GM23338 (cell line): ENCODE data around the gene ZBTB46. TPM values are rescaled to one million over a fixed set of nuclear protein-coding genes. Genes with fewer than 3 reads are reported as not detected.

Source experiments
- ATAC-seq: fragments of 200-7000 bp; cut with Tn5 transposase; 3 replicates; pipeline ENCODE4 v1.9.1; 2020
- DNase-seq: peaks from one replicate; pipeline ENCODE4 v3.0.0-alpha.2; 2015; ENCODE audit warnings: low spot score
- H2AFZ ChIP-seq: fragments of 200-600 bp; sonication (generic); 2 replicates; pipeline ENCODE4 v1.8.0; 2016; ENCODE audit warnings: antibody characterized with exemption, mild to moderate bottlenecking, moderate library complexity
- H3F3A ChIP-seq: fragments of 200-600 bp; sonication (generic); replicated peaks from 2 replicates; pipeline ENCODE4 v1.8.0; 2017; ENCODE audit warnings: antibody characterized with exemption, mixed run types, low read depth
- H3K27ac ChIP-seq: fragments of 200-600 bp; sonication (generic); 2 replicates; pipeline ENCODE4 v1.6.1; 2016; ENCODE audit warnings: low read depth
- H3K27me3 ChIP-seq: fragments of 200-600 bp; sonication (generic); 2 replicates; pipeline ENCODE4 v1.8.0; 2016; ENCODE audit warnings: mild to moderate bottlenecking, mixed run types, moderate library complexity; ENCODE audit not compliant: insufficient read depth
- H3K36me3 ChIP-seq: fragments of 200-600 bp; sonication (generic); 2 replicates; pipeline ENCODE4 v1.8.0; 2016; ENCODE audit warnings: mild to moderate bottlenecking; ENCODE audit not compliant: insufficient read depth
- H3K4me1 ChIP-seq: fragments of 200-600 bp; sonication (generic); 2 replicates; pipeline ENCODE4 v1.8.0; 2016; ENCODE audit warnings: mild to moderate bottlenecking, moderate library complexity; ENCODE audit not compliant: insufficient read depth
- H3K4me2 ChIP-seq: fragments of 200-600 bp; sonication (generic); 2 replicates; pipeline ENCODE4 v1.7.1; 2017; ENCODE audit warnings: mixed run types
- H3K4me3 ChIP-seq: fragments of 200-600 bp; sonication (generic); 2 replicates; pipeline ENCODE4 v1.6.1; 2016; ENCODE audit warnings: mixed run types
- H3K79me2 ChIP-seq: fragments of 200-600 bp; sonication (generic); replicated peaks from 2 replicates; pipeline ENCODE4 v1.8.0; 2017; ENCODE audit warnings: mild to moderate bottlenecking; ENCODE audit not compliant: insufficient read depth
- H3K9me2 ChIP-seq: fragments of 200-600 bp; sonication (generic); 2 replicates; pipeline ENCODE4 v1.8.0; 2017; ENCODE audit not compliant: insufficient read depth
- H4K20me1 ChIP-seq: fragments of 200-600 bp; sonication (generic); replicated peaks from 2 replicates; pipeline ENCODE4 v1.8.0; 2017; ENCODE audit warnings: mild to moderate bottlenecking; ENCODE audit not compliant: insufficient read depth
- H3K27ac Mint-ChIP-seq: 2 replicates; pipeline ENCODE4 v1.8.0; 2020; ENCODE audit warnings: inconsistent platforms, mild to moderate bottlenecking, moderate library complexity, mixed read lengths
- H3K27me3 Mint-ChIP-seq: 3 replicates; pipeline ENCODE4 v1.8.0; 2022; ENCODE audit warnings: low read depth, mild to moderate bottlenecking, moderate library complexity, mixed read lengths, inconsistent platforms; ENCODE audit not compliant: insufficient read depth, poor library complexity
- H3K36me3 Mint-ChIP-seq: 3 replicates; pipeline ENCODE4 v1.8.0; 2021; ENCODE audit warnings: low read depth, mild to moderate bottlenecking, inconsistent platforms, moderate library complexity, mixed read lengths
- H3K4me1 Mint-ChIP-seq: 3 replicates; pipeline ENCODE4 v1.8.0; 2020; ENCODE audit warnings: mild to moderate bottlenecking, inconsistent platforms, mixed read lengths
- H3K4me3 Mint-ChIP-seq: 3 replicates; pipeline ENCODE4 v1.8.0; 2021; ENCODE audit warnings: moderate library complexity, mild to moderate bottlenecking, inconsistent platforms, mixed read lengths
- H3K9me3 Mint-ChIP-seq: 3 replicates; pipeline ENCODE4 v1.8.0; 2020; ENCODE audit warnings: moderate library complexity, mild to moderate bottlenecking, inconsistent platforms, mixed read lengths
- CREB1 ChIP-seq: fragments of 250-450 bp; sonication (Bioruptor Pico); IDR thresholded peaks from 2 replicates; pipeline ENCODE4 v1.5.0; 2020; ENCODE audit warnings: low read depth, mild to moderate bottlenecking, moderate library complexity
- EZH2 ChIP-seq: fragments of 200-600 bp; sonication (generic); IDR thresholded peaks from one replicate; pipeline ENCODE4 v1.8.0; 2017; ENCODE audit warnings: antibody characterized with exemption, mild to moderate bottlenecking, low read depth; ENCODE audit not compliant: unreplicated experiment
- EZH2phosphoT487 ChIP-seq: fragments of 200-600 bp; sonication (generic); IDR thresholded peaks from one replicate; pipeline ENCODE4 v1.8.1; 2018; ENCODE audit warnings: antibody characterized with exemption; ENCODE audit not compliant: unreplicated experiment
- POLR2AphosphoS5 ChIP-seq: IDR thresholded peaks from 2 replicates; pipeline ENCODE4 v1.6.1; 2016; ENCODE audit warnings: antibody characterized with exemption, low read depth
- STAT1 ChIP-seq: IDR thresholded peaks from one replicate; pipeline ENCODE4 v1.6.1; 2016; ENCODE audit warnings: antibody characterized with exemption; ENCODE audit not compliant: unreplicated experiment
- ZNF114 ChIP-seq: fragments of 250-450 bp; sonication (Bioruptor Pico); IDR thresholded peaks from 2 replicates; pipeline ENCODE4 v1.5.0; 2020; ENCODE audit warnings: mild to moderate bottlenecking, moderate library complexity
- ZNF331 ChIP-seq: fragments of 250-450 bp; sonication (Bioruptor Pico); IDR thresholded peaks from 2 replicates; pipeline ENCODE4 v1.5.0; 2020; ENCODE audit warnings: low read depth, mild to moderate bottlenecking, moderate library complexity
- ZNF462 ChIP-seq: fragments of 250-450 bp; sonication (Bioruptor Pico); IDR thresholded peaks from 2 replicates; pipeline ENCODE4 v1.5.0; 2020; ENCODE audit warnings: mild to moderate bottlenecking, moderate library complexity
- polyA plus RNA-seq: library from polyadenylated mRNA; unstranded; fragments of >200 nt; fragmentation: Nextera tagmentation; extraction: Ambion mirVana; gene quantifications from 2 replicates; pipeline ENCODE4 v1.2.1, GENCODE V29; 2016
- total RNA-seq: library from RNA; depleted of rRNA; stranded (reverse); fragments of >200 nt; shearing (Covaris generic); gene quantifications from 2 replicates; pipeline ENCODE4 v1.2.3, GENCODE V29; 2014
- TF ChIP-seq, protein P1 (sequence below): IDR thresholded peaks from one replicate; pipeline ENCODE4 v1.6.1; 2018; ENCODE audit warnings: antibody characterized with exemption; ENCODE audit not compliant: unreplicated experiment

The ZBTB46 gene
- total and polyA plus RNA-seq, 2 experiments from 2014 or later: 3.2 to 26.9 TPM

- H4K20me1 ChIP-seq: peaks cover 14% of the 10 kb centered on the region
- TF ChIP-seq EZH2phosphoT487: no peak
- TF ChIP-seq POLR2AphosphoS5: no peak
- TF ChIP-seq STAT1: no peak
- no peak for TF ChIP-seq EZH2
- no peak for TF ChIP-seq ZNF331 (CRISPR knock-in tag)
- H3K4me1 Mint-ChIP-seq: peaks cover 7% of the 10 kb centered on the region; the same call in 2 of the 3 replicates
- H3F3A ChIP-seq: 0 out of 2 replicates have a peak, but pooled peaks cover 5% of the 10 kb centered on the region
- no peak overlapping the region for H3K4me3 ChIP-seq
- H3K27ac ChIP-seq: no peak overlapping the region
- H3K27me3 ChIP-seq: no peaks in the 10 kb centered on the region
- H3K27me3 Mint-ChIP-seq: peaks cover 9% of the 10 kb centered on the region
- H3K4me2 ChIP-seq: no peak overlapping the region
- ATAC-seq: no peak; the same call in 2 of the 3 replicates
- no peak overlapping the region for H2AFZ ChIP-seq
- no peaks in the 10 kb centered on the region for H3K36me3 ChIP-seq
- H3K9me2 ChIP-seq: no peaks in the 10 kb centered on the region
- DNase-seq: no peak
- peaks cover 38% of the 10 kb centered on the region for H3K79me2 ChIP-seq
- no peaks in the 10 kb centered on the region for H3K4me1 ChIP-seq
- H3K4me3 Mint-ChIP-seq: no peak overlapping the region
- H3K9me3 Mint-ChIP-seq: no peaks in the 10 kb centered on the region; the same call in 2 of the 3 replicates
- H3K27ac Mint-ChIP-seq: no peak overlapping the region
- no peaks in the 10 kb centered on the region for H3K36me3 Mint-ChIP-seq
Observed at GRCh38 chr20:63808145-63808724, 22.8 kb downstream of the ZBTB46 start.

DNA sequence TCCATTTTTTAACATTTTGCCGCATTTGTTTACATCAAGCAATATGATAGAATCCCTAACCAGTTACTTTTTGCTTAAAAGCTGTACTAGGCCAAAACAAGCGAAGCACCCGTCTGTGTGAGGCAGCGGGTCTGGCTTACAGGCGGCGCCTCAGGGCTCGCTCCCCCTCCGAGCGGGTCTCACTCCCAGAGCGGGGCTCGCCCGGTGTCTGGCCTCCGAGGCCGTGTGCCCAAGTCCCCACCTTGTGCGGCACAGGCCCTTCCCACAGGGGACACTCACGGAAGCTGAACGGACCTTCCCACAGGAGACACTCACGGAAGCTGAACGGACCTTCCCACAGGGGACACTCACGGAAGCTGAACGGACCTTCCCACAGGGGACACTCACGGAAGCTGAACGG lies 23.4 kb downstream of the ZBTB46 start:
- H3K4me3 ChIP-seq: no peak overlapping the region
- H3K27ac ChIP-seq: no peak overlapping the region
- no peak overlapping the region for H3K4me2 ChIP-seq
- H3K4me1 Mint-ChIP-seq: peaks cover 7% of the 10 kb centered on the region; the same call in 2 of the 3 replicates
- H2AFZ ChIP-seq: no peak overlapping the region
- H3K4me3 Mint-ChIP-seq: no peak overlapping the region
- no peaks in the 10 kb centered on the region; the same call in 2 of the 3 replicates for H3K9me3 Mint-ChIP-seq
- 0 out of 2 replicates have a peak, but pooled peaks cover 5% of the 10 kb centered on the region for H3F3A ChIP-seq
- H3K9me2 ChIP-seq: no peaks in the 10 kb centered on the region
- no peak overlapping the region for H3K27ac Mint-ChIP-seq
- peaks cover 32% of the 10 kb centered on the region for H3K79me2 ChIP-seq
- H3K27me3 Mint-ChIP-seq: peaks cover 9% of the 10 kb centered on the region
- DNase-seq: no peak
- no peaks in the 10 kb centered on the region for H3K27me3 ChIP-seq
- H3K4me1 ChIP-seq: no peaks in the 10 kb centered on the region
- TF ChIP-seq CREB1: no peak
- TF ChIP-seq, protein P1, sequence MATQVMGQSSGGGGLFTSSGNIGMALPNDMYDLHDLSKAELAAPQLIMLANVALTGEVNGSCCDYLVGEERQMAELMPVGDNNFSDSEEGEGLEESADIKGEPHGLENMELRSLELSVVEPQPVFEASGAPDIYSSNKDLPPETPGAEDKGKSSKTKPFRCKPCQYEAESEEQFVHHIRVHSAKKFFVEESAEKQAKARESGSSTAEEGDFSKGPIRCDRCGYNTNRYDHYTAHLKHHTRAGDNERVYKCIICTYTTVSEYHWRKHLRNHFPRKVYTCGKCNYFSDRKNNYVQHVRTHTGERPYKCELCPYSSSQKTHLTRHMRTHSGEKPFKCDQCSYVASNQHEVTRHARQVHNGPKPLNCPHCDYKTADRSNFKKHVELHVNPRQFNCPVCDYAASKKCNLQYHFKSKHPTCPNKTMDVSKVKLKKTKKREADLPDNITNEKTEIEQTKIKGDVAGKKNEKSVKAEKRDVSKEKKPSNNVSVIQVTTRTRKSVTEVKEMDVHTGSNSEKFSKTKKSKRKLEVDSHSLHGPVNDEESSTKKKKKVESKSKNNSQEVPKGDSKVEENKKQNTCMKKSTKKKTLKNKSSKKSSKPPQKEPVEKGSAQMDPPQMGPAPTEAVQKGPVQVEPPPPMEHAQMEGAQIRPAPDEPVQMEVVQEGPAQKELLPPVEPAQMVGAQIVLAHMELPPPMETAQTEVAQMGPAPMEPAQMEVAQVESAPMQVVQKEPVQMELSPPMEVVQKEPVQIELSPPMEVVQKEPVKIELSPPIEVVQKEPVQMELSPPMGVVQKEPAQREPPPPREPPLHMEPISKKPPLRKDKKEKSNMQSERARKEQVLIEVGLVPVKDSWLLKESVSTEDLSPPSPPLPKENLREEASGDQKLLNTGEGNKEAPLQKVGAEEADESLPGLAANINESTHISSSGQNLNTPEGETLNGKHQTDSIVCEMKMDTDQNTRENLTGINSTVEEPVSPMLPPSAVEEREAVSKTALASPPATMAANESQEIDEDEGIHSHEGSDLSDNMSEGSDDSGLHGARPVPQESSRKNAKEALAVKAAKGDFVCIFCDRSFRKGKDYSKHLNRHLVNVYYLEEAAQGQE: no peak
- no peak for TF ChIP-seq STAT1
- no peak for TF ChIP-seq ZNF462 (CRISPR knock-in tag)
- TF ChIP-seq ZNF114 (CRISPR knock-in tag): no peak
- TF ChIP-seq EZH2phosphoT487: no peak
- no peaks in the 10 kb centered on the region for H3K36me3 ChIP-seq
- peaks cover 14% of the 10 kb centered on the region for H4K20me1 ChIP-seq
- no peak for ATAC-seq
- no peaks in the 10 kb centered on the region for H3K36me3 Mint-ChIP-seq
